GM12874 (cell line): Measurements from ENCODE around the gene CYBA.
A peak's percentile ranks its signal among the peaks of the same experiment; 100 is the strongest.

Source experiments
- CTCF ChIP-seq: IDR thresholded peaks from 2 replicates; pipeline ENCODE4 v1.5.1; 2011; ENCODE audit warnings: low read depth, mild to moderate bottlenecking, control low read depth, low read length, moderate library complexity; ENCODE audit not compliant: insufficient read depth

Gene CYBA

GRCh38 chr16:88610909-88611812, 39.7 kb downstream of the CYBA start:
- no peak for TF ChIP-seq CTCF

- peak; percentile 23; the same call in 1 of the 2 replicates for TF ChIP-seq CTCF
These were observed 40.8 kb downstream of the CYBA start for GRCh38 chr16:88610080-88610479.

GRCh38 chr16:88608076-88608475, 42.8 kb downstream of the CYBA start:
- no peak for TF ChIP-seq CTCF

- no peak for TF ChIP-seq CTCF
These were observed 44.6 kb downstream of the CYBA start for GRCh38 chr16:88606148-88606757.

- TF ChIP-seq CTCF = no peak
These were observed 45.4 kb downstream of the CYBA start for GRCh38 chr16:88605186-88606147.

- TF ChIP-seq CTCF = no peak
These were observed 48.8 kb downstream of the CYBA start for GRCh38 chr16:88602091-88602490.

GRCh38 chr16:88601313-88602036, 49.4 kb downstream of the CYBA start:
- no peak for TF ChIP-seq CTCF
